HepG2 (cell line): ENCODE data around the gene TNFSF8. TPM values are rescaled to one million over a fixed set of nuclear protein-coding genes. Genes with fewer than 3 reads are reported as not detected.

Source experiments
- ATAC-seq: fragments of 200-7000 bp; cut with Tn5 transposase; 3 replicates; pipeline ENCODE4 v1.9.1; 2020; ENCODE audit warnings: mild to moderate bottlenecking, moderate library complexity
- BruUV-seq: library from RNA; stranded (reverse); fragments of 400-500 nt; replicated peaks from 2 replicates; lab custom pipeline; 2021; lab: Mats Ljungman, UMichigan
- CTCF ChIA-PET: fragments of 300-600 bp; formaldehyde crosslinking; extraction: SDS; loops from one replicate; lab custom pipeline; 2021; ENCODE audit warnings: low total read pairs, inconsistent platforms, low intra/inter-chr PET ratio; lab: Yijun Ruan, JAX
- POLR2A ChIA-PET: fragments of 350-600 bp; sonication (Branson Sonifier 250); formaldehyde crosslinking; loops from one replicate; lab custom pipeline; 2020; ENCODE audit warnings: antibody characterized with exemption, inconsistent platforms; lab: Yijun Ruan, JAX
- DNase-seq: peaks from one replicate; pipeline ENCODE4 v3.0.0-alpha.2; 2015; ENCODE audit warnings: low spot score
- FAIRE-seq: peaks from 3 replicates; lab custom pipeline; 2011; peaks lifted over from hg19 to GRCh38; lab: Jason Lieb, UNC
- H2AFZ ChIP-seq: one replicate; pipeline ENCODE4 v1.6.1; 2011; ENCODE audit warnings: low read length, inconsistent platforms
- H3K27ac ChIP-seq: fragments of 300-600 bp; 3 replicates; pipeline ENCODE4 v1.8.0; 2011; ENCODE audit warnings: mixed run types, mild to moderate bottlenecking, mixed read lengths, low read length, inconsistent platforms; ENCODE audit not compliant: insufficient read depth; ENCODE audit errors: extremely low read length
- H3K27me3 ChIP-seq, 2 experiments: fragments of 200-600 bp in 1 of 2; 2 replicates in 1 of 2; 3 replicates in 1 of 2; pipeline versions ENCODE4 v1.6.0 to v1.8.0; 2011; ENCODE audit warnings: low read length in 2 of 2, mild to moderate bottlenecking in 2 of 2, moderate library complexity in 2 of 2, inconsistent platforms in 1 of 2; ENCODE audit not compliant: insufficient read depth in 2 of 2, control insufficient read depth in 1 of 2
- H3K36me3 ChIP-seq, 2 experiments: fragments of 200-600 bp in 1 of 2; replicated peaks in 1 of 2; 2 replicates in 1 of 2; 3 replicates in 1 of 2; pipeline versions ENCODE4 v1.5.1 to v1.8.0; 2011; ENCODE audit warnings: low read length in 2 of 2, inconsistent platforms in 1 of 2; ENCODE audit not compliant: insufficient read depth in 2 of 2, control insufficient read depth in 1 of 2
- H3K4me1 ChIP-seq: 2 replicates; pipeline ENCODE4 v1.5.1; 2012; ENCODE audit warnings: low read length, inconsistent platforms; ENCODE audit not compliant: insufficient read depth
- H3K4me2 ChIP-seq: 2 replicates; pipeline ENCODE4 v1.6.0; 2011; ENCODE audit warnings: low read depth, low read length, inconsistent platforms
- H3K4me3 ChIP-seq, 3 experiments: fragments of 200-600 bp in 1 of 3; sonication (generic), shearing (Covaris generic) in 1 of 3; replicated peaks in 1 of 3; 2 replicates each; pipeline ENCODE4 v1.5.1; 2011 to 2016; ENCODE audit warnings: low read length in 3 of 3, inconsistent platforms in 2 of 3, low read depth in 2 of 3, mild to moderate bottlenecking in 2 of 3, control low read depth in 1 of 3, mixed read lengths in 1 of 3; ENCODE audit not compliant: insufficient read depth in 1 of 3
- H3K79me2 ChIP-seq: one replicate; pipeline ENCODE4 v1.6.1; 2011; ENCODE audit warnings: low read length, inconsistent platforms; ENCODE audit not compliant: insufficient read depth
- H3K9ac ChIP-seq: 2 replicates; pipeline ENCODE4 v1.6.0; 2011; ENCODE audit warnings: mild to moderate bottlenecking, low read depth, low read length, inconsistent platforms; ENCODE audit not compliant: insufficient read depth
- H3K9me3 ChIP-seq: 2 replicates; pipeline ENCODE4 v1.5.1; 2012; ENCODE audit warnings: mild to moderate bottlenecking, low read length
- H4K20me1 ChIP-seq: 2 replicates; pipeline ENCODE4 v1.6.0; 2011; ENCODE audit warnings: inconsistent platforms, mild to moderate bottlenecking, low read length, moderate library complexity; ENCODE audit not compliant: insufficient read depth
- DBP ChIP-seq: sonication (generic); formaldehyde crosslinking; IDR thresholded peaks from 2 replicates; pipeline ENCODE4 v1.4.0; 2020; ENCODE audit warnings: missing genetic modification reagents; ENCODE audit errors: not compliant biosample characterization
- GATA4 ChIP-seq: sonication (generic); IDR thresholded peaks from 2 replicates; pipeline ENCODE4 v1.6.1; 2016; ENCODE audit warnings: antibody characterized with exemption, low read depth, borderline replicate concordance
- IRF9 ChIP-seq: sonication (generic); formaldehyde crosslinking; IDR thresholded peaks from 2 replicates; pipeline ENCODE4 v1.8.0; 2022; ENCODE audit warnings: missing genetic modification reagents, mild to moderate bottlenecking, borderline replicate concordance
- MTERF4 ChIP-seq: sonication (generic); formaldehyde crosslinking; IDR thresholded peaks from 2 replicates; pipeline ENCODE4 v1.8.0; 2023; ENCODE audit warnings: mild to moderate bottlenecking, missing genetic modification reagents
- NCOR1 ChIP-seq: fragments of 200-600 bp; sonication (generic); IDR thresholded peaks from 2 replicates; pipeline ENCODE4 v1.7.0; 2017; ENCODE audit warnings: antibody characterized with exemption, low read length, borderline replicate concordance
- NPAS2 ChIP-seq: sonication (generic); formaldehyde crosslinking; IDR thresholded peaks from 2 replicates; pipeline ENCODE4 v1.8.0; 2022; ENCODE audit warnings: mild to moderate bottlenecking, missing genetic modification reagents, borderline replicate concordance
- PITX1 ChIP-seq: sonication (generic); formaldehyde crosslinking; IDR thresholded peaks from 2 replicates; pipeline ENCODE4 v1.5.1; 2020; ENCODE audit warnings: mild to moderate bottlenecking, missing genetic modification reagents
- REL ChIP-seq: sonication (generic); formaldehyde crosslinking; conservative IDR thresholded peaks from 2 replicates; pipeline ENCODE4 v1.8.0; 2022; ENCODE audit warnings: mild to moderate bottlenecking, missing genetic modification reagents, moderate library complexity
- SKI ChIP-seq: fragments of 450-650 bp; IDR thresholded peaks from one replicate; pipeline ENCODE4 v1.6.1; 2018; ENCODE audit warnings: mild to moderate bottlenecking; ENCODE audit not compliant: partially characterized antibody
- TBP ChIP-seq: sonication (generic); formaldehyde crosslinking; IDR thresholded peaks from 2 replicates; pipeline ENCODE4 v1.5.0; 2020; ENCODE audit warnings: missing genetic modification reagents
- ZC3H13 ChIP-seq: sonication (generic); formaldehyde crosslinking; IDR thresholded peaks from 2 replicates; pipeline ENCODE4 v1.8.1; 2023; ENCODE audit warnings: mild to moderate bottlenecking, missing genetic modification reagents, moderate library complexity
- ZNF614 ChIP-seq: IDR thresholded peaks from 2 replicates; pipeline ENCODE4 v1.6.1; 2018; ENCODE audit warnings: missing biosample characterization, missing genetic modification reagents, inconsistent platforms, borderline replicate concordance
- ZSCAN12 ChIP-seq: sonication (generic); formaldehyde crosslinking; IDR thresholded peaks from 2 replicates; pipeline ENCODE4 v1.9.0; 2021; ENCODE audit warnings: mild to moderate bottlenecking, missing genetic modification reagents
- ZSCAN20 ChIP-seq: sonication (generic); formaldehyde crosslinking; IDR thresholded peaks from 2 replicates; pipeline ENCODE4 v1.4.0; 2020; ENCODE audit warnings: missing genetic modification reagents, mild to moderate bottlenecking, borderline replicate concordance
- WGBS: methylation state at CpG from one replicate; pipeline ENCODE4 v1.1.6; 2017; ENCODE audit warnings: low lambda C conversion rate; 5-methylcytosine and 5-hydroxymethylcytosine counted together
- in situ Hi-C: cut with HindIII; loops from 2 replicates; pipeline ENCODE4 v1.10.0; 2017; ENCODE audit warnings: low pct_unique_long_range_greater_than_20kb; ENCODE audit not compliant: extremely low pct_ligation_motif_present
- intact Hi-C: fragments of 100-400 bp; cut with micrococcal nuclease; formaldehyde crosslinking; loops from one replicate; pipeline ENCODE4 v1.10.0; 2022; ENCODE audit not compliant: unreplicated experiment
- polyA plus RNA-seq, 8 experiments: library from polyadenylated mRNA; depleted of rRNA in 3 of 8; stranded (reverse) in 7 of 8; unstranded in 1 of 8; fragments of >200 nt; fragmentation: Illumina TruSeq in 4 of 8; extraction: Trizol in 4 of 8; gene quantifications; 2 replicates each; pipeline versions ENCODE4 v1.2.1 to v1.2.3, GENCODE V29; 2011 to 2016; ENCODE audit warnings: low read depth in 4 of 8, missing spikeins in 1 of 8, mixed read lengths in 1 of 8; ENCODE audit not compliant: insufficient read depth in 1 of 8
- total RNA-seq, 5 experiments: library from RNA; depleted of rRNA; stranded (reverse); fragments of >200 nt; fragmentation: Illumina TruSeq; extraction: Trizol; gene quantifications; 2 replicates each; pipeline ENCODE4 v1.2.3, GENCODE V29; 2016; ENCODE audit warnings: low read depth in 1 of 5

The TNFSF8 gene
- total and polyA plus RNA-seq, 2 of the 13 experiments (the other 11 are each of a cell fraction or from before 2014, with no cell fraction given) = not detected

- DNase-seq (no peak), FAIRE-seq (no peak), ATAC-seq (no peak)
- H3K4me3 ChIP-seq = no peak overlapping the region
- no peaks in the 10 kb centered on the region; a peak in 1 of 5 replicates for H3K27me3 ChIP-seq
- no peak overlapping the region for H3K27ac ChIP-seq
- CTCF ChIA-PET = no interaction called here
- no peaks in the 10 kb centered on the region for H3K36me3 ChIP-seq
- H3K79me2 ChIP-seq = no peaks in the 10 kb centered on the region
- no peaks in the 10 kb centered on the region for H3K4me1 ChIP-seq
- POLR2A ChIA-PET = no interaction called here
- intact Hi-C loops (no loop called here), in situ Hi-C loops (loop anchor here (25.0 kb wide), 2 partner anchors 504 to 596 kb away; no protein-coding TSS in a partner anchor)
- H3K9ac ChIP-seq = no peak overlapping the region
- no peak for TF ChIP-seq PITX1 (CRISPR knock-in tag)
- no peak for TF ChIP-seq NCOR1
- TF ChIP-seq ZSCAN20 = no peak
- TF ChIP-seq MTERF4 (CRISPR knock-in tag) = no peak
- TF ChIP-seq TBP = no peak
- no peak for TF ChIP-seq NPAS2 (CRISPR knock-in tag)
- no peak for TF ChIP-seq ZC3H13 (CRISPR knock-in tag)
- TF ChIP-seq SKI = no peak
- TF ChIP-seq IRF9 (CRISPR knock-in tag) = no peak
- TF ChIP-seq REL (CRISPR knock-in tag) = no peak
- TF ChIP-seq GATA4 = no peak
- TF ChIP-seq ZSCAN12 (CRISPR knock-in tag) = no peak
- no peak for TF ChIP-seq DBP (CRISPR knock-in tag)
- TF ChIP-seq ZNF614 (CRISPR knock-in tag) = no peak
- no TSS peak for BruUV-seq
- H4K20me1 ChIP-seq = no peaks in the 10 kb centered on the region
- no peaks in the 10 kb centered on the region for H3K9me3 ChIP-seq
- 20% methylated on average over 7 of the region's 7 CpGs for WGBS
- H2AFZ ChIP-seq = no peak overlapping the region
- H3K4me2 ChIP-seq = no peak overlapping the region
Observed at GRCh38 chr9:114916481-114916880, 13.9 kb downstream of the TNFSF8 start.
